Measurements from ENCODE around the gene MTMR3.

GRCh38 chr22:30005213-30005857 lies 122.4 kb downstream of the MTMR3 start:
- TF ChIP-seq, protein P1, sequence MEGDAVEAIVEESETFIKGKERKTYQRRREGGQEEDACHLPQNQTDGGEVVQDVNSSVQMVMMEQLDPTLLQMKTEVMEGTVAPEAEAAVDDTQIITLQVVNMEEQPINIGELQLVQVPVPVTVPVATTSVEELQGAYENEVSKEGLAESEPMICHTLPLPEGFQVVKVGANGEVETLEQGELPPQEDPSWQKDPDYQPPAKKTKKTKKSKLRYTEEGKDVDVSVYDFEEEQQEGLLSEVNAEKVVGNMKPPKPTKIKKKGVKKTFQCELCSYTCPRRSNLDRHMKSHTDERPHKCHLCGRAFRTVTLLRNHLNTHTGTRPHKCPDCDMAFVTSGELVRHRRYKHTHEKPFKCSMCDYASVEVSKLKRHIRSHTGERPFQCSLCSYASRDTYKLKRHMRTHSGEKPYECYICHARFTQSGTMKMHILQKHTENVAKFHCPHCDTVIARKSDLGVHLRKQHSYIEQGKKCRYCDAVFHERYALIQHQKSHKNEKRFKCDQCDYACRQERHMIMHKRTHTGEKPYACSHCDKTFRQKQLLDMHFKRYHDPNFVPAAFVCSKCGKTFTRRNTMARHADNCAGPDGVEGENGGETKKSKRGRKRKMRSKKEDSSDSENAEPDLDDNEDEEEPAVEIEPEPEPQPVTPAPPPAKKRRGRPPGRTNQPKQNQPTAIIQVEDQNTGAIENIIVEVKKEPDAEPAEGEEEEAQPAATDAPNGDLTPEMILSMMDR (IDR thresholded peaks at IDR 0.05; ENCODE audit: control extremely low read depth in 1 of 3, insufficient read depth in 1 of 3, low read depth in 1 of 3, low read length in 3 of 3) = peak; percentile 77 to 97 (median 84)
- TF ChIP-seq TEAD4 (IDR thresholded peaks at IDR 0.05; ENCODE audit: low read depth, low read length) = no peak
